Posterior cingulate gyrus (tissue), 11 donors: ENCODE measurements around the gene GEMIN4.
"Not testable (repeated sequence)": the region's sequence is repeated elsewhere in the genome, so short reads cannot be mapped to it uniquely, and the experiment has no call there.

Experiments
- DNase-seq, 10 donors: peaks; one replicate each; pipeline versions ENCODE4 v3.0.0 to v3.0.0-alpha.2; 2020 to 2021; ENCODE audit warnings: mixed read lengths in 3 of 10
- intact Hi-C: fragments of 100-400 bp; cut with DNase I; formaldehyde crosslinking; loops from one replicate; pipeline ENCODE4 v1.15.1; 2023

The GEMIN4 gene

GRCh38 chr17:708132-708531, 43.9 kb downstream of the GEMIN4 start:
- intact Hi-C loops = no loop called here
- DNase-seq = peak in 2 of 10 donors; percentile 36 to 58

- no peak for DNase-seq
Measured at GRCh38 chr17:705863-706262, 46.2 kb downstream of the GEMIN4 start.

DNA sequence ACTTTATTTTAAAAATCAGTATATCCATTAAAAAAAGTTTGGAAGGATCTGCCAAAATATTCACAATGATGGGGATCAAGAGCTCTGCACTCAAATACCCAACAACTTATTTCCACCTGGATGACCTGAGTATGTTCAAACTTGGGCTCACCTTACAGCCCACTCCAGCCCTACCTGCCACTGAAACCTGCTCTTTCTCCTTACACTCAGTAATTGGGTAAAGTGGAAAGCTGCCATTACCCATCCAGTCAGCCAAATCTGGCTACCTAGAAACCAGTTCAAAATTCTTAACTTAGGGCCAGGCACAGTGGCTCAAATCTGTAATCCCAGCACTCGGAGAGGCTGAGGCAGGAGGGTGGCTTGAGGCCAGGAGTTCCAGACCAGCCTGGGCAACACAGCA, 47.1 kb downstream of the GEMIN4 start:
- DNase-seq = no peak
- intact Hi-C loops = no loop called here

More at GRCh38 chr17:705863-706262, 46.2 kb downstream of the GEMIN4 start:
- intact Hi-C loops = no loop called here

DNA sequence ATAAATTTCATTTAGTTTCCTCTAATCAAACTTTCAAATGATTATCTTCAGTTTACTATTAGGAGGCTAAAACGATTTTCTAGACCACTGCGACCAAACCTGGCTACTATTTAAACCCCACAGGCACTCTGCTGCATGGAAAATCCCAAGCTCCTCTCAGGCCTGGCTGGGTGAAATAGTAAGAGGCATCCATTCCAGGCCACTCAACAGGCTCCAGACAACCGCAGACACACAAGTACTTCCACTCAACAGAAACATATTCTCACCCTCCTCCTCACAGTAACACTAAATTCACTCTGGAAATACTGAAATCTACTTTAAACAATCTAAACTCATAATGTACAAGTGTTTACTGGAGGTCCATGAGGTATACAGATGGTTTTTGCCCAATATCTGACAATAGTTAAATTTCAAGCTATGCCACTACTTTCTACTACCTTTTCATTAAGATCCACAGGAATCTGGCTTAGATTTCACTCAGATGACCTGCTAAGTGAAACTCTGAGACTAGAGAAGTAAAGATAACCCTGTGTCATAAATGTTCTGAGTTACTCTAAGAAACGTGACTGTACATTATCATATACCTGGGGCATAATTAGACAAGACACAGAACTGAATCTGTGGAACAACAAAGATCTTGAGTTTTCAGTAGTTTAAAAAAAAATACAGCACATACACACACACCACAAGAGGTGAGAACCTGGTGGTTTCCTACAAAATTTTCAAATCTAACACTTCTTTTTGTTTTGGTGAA, 47.8 kb downstream of the GEMIN4 start:
- DNase-seq = peak in 1 of 10 donors; percentile 5
- intact Hi-C loops = no loop called here

GRCh38 chr17:703081-703875, 48.8 kb downstream of the GEMIN4 start:
- intact Hi-C loops = no loop called here
- DNase-seq = peak in 1 of 10 donors; percentile 23

DNA sequence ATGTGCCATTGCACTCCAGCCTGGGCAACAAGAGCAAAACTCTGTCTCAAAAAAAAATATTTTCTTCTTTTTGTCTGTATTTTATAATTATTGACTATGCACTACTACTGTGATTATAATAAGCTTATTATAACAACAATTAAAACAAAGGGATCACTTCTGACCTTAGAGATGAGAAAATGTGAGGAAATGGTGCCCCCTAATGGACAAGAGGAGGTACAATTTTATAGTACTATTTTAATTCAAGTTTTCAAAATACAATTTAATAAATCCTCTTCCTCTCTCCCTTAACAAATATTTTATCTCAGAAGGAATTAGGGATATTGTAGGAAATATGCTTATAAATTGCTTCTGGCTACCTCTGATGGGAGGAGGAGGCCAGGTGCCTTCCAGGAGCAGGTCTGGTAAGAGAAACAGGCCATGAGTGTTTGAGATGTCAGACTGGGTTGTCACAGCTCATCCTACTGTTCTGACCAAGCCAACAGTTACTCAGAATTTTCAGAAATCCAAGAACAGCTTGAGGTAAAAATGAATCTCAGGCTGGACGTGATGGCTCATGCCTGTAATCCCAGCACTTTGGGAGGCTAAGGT, 51.5 kb downstream of the GEMIN4 start:
- intact Hi-C loops = loop anchor here (2.0 kb wide), 1 partner anchor 290 kb away; a partner anchor contains a TSS
- no peak for DNase-seq

GRCh38 chr17:699345-699744, 52.7 kb downstream of the GEMIN4 start:
- intact Hi-C loops = no loop called here
- no peak for DNase-seq

- intact Hi-C loops, DNase-seq: not testable (repeated sequence)
Measured at GRCh38 chr17:698096-698495, 54.0 kb downstream of the GEMIN4 start.

GRCh38 chr17:697682-698081, 54.4 kb downstream of the GEMIN4 start:
- intact Hi-C loops = no loop called here
- DNase-seq = no peak

DNA sequence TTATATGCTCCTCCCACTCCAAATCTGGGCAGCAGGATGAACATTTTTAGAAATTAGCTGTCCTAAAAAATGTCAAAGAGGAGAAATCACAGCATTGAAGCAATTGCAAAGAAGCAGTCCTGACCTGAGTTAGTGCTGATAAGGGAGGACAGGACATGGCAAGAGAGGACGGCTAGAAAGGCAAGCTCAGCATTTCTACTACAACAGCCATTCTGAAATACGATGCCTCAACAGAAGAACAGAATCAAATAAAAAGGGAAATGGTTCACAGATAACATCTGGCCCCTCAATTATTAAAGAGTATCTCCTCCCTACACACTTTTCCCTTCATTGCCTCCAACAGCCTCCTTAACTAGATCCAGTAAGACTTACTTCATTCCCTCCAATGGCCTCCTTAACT, 55.7 kb downstream of the GEMIN4 start:
- DNase-seq = no peak
- intact Hi-C loops = no loop called here
